Upper lobe of left lung (tissue), 4 donors: ENCODE data around the gene TP73.

ENCODE experiments used
- POLR2A ChIP-seq, 4 donors: fragments of 450-650 bp; IDR thresholded peaks; one replicate each; pipeline ENCODE4 v1.5.1; 2016 to 2017; ENCODE audit warnings: antibody characterized with exemption in 4 of 4, mild to moderate bottlenecking in 2 of 4
- TF ChIP-seq, protein P1 (sequence below), 6 experiments: fragments of 450-650 bp in 4 of 6; fragments of 200-600 bp in 2 of 6; sonication (generic) in 2 of 6; IDR thresholded peaks; one replicate each; pipeline ENCODE4 v1.5.1; 2016 to 2019; ENCODE audit warnings: antibody characterized with exemption in 6 of 6

DNA sequence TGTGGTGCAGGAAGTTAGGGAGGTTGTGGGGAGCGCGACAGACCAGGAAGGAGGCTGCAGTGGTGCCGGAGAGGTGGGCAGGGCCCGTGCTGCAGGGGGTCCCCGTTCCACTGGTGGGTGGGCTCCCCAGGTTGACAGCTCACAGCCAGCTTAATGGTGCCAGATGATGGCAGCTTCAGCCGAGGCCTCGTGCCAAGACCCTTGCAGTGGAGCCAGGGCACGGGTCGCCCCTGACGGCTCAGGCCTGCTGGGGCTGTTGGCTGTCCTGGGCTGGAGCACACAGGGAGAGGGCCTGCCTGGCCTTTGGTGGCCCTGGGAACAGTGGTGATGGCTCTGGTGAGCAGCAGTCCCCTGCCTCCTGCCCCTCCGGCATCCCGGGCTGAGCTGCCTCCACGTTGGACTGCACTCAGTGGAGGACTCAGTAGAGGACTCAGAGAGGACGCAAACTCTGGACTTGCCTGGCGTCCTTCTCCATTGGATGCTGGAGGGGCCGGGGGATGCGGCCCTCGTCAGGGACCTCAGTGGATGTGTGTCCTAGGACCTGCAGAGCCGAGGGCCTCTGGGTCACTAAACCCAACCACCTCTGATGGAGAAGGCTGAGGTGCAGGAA is 53.1 kb downstream of the TP73 start:
- no peak for TF ChIP-seq POLR2A (IDR thresholded peaks at IDR 0.05)
- TF ChIP-seq, protein P1, sequence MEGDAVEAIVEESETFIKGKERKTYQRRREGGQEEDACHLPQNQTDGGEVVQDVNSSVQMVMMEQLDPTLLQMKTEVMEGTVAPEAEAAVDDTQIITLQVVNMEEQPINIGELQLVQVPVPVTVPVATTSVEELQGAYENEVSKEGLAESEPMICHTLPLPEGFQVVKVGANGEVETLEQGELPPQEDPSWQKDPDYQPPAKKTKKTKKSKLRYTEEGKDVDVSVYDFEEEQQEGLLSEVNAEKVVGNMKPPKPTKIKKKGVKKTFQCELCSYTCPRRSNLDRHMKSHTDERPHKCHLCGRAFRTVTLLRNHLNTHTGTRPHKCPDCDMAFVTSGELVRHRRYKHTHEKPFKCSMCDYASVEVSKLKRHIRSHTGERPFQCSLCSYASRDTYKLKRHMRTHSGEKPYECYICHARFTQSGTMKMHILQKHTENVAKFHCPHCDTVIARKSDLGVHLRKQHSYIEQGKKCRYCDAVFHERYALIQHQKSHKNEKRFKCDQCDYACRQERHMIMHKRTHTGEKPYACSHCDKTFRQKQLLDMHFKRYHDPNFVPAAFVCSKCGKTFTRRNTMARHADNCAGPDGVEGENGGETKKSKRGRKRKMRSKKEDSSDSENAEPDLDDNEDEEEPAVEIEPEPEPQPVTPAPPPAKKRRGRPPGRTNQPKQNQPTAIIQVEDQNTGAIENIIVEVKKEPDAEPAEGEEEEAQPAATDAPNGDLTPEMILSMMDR (IDR thresholded peaks at IDR 0.05): no peak
